Adrenal gland (tissue), 5 donors: Measurements from ENCODE around the gene CENPF.

Source experiments
- POLR2A ChIP-seq, 2 donors: fragments of 450-650 bp; IDR thresholded peaks; one replicate each; pipeline ENCODE4 v1.6.1; 2017; ENCODE audit warnings: antibody characterized with exemption in 2 of 2, mild to moderate bottlenecking in 2 of 2, moderate library complexity in 1 of 2
- TF ChIP-seq, protein P1 (sequence below), 6 experiments: fragments of 450-650 bp in 4 of 6; fragments of 200-600 bp in 2 of 6; sonication (generic) in 1 of 6; IDR thresholded peaks; 1 replicate in 5 of 6; 2 replicates in 1 of 6; pipeline versions ENCODE4 v1.5.1 to v1.8.0; 2016 to 2021; ENCODE audit warnings: antibody characterized with exemption in 6 of 6, mild to moderate bottlenecking in 2 of 6, moderate library complexity in 1 of 6
- donor health status: DM: no; HTN: no; CAD: no.

GRCh38 chr1:214634267-214634666 is 31.3 kb downstream of the CENPF start:
- no peak for TF ChIP-seq POLR2A (IDR thresholded peaks at IDR 0.05)
- TF ChIP-seq, protein P1, sequence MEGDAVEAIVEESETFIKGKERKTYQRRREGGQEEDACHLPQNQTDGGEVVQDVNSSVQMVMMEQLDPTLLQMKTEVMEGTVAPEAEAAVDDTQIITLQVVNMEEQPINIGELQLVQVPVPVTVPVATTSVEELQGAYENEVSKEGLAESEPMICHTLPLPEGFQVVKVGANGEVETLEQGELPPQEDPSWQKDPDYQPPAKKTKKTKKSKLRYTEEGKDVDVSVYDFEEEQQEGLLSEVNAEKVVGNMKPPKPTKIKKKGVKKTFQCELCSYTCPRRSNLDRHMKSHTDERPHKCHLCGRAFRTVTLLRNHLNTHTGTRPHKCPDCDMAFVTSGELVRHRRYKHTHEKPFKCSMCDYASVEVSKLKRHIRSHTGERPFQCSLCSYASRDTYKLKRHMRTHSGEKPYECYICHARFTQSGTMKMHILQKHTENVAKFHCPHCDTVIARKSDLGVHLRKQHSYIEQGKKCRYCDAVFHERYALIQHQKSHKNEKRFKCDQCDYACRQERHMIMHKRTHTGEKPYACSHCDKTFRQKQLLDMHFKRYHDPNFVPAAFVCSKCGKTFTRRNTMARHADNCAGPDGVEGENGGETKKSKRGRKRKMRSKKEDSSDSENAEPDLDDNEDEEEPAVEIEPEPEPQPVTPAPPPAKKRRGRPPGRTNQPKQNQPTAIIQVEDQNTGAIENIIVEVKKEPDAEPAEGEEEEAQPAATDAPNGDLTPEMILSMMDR (IDR thresholded peaks at IDR 0.05), result no peak
